Measurements from ENCODE around the gene NRF1. TPM values are rescaled to one million over a fixed set of nuclear protein-coding genes. Genes with fewer than 3 reads are reported as not detected.

The NRF1 gene
- total RNA-seq, 1 experiment from 2014 or later = 19.3 TPM

DNA sequence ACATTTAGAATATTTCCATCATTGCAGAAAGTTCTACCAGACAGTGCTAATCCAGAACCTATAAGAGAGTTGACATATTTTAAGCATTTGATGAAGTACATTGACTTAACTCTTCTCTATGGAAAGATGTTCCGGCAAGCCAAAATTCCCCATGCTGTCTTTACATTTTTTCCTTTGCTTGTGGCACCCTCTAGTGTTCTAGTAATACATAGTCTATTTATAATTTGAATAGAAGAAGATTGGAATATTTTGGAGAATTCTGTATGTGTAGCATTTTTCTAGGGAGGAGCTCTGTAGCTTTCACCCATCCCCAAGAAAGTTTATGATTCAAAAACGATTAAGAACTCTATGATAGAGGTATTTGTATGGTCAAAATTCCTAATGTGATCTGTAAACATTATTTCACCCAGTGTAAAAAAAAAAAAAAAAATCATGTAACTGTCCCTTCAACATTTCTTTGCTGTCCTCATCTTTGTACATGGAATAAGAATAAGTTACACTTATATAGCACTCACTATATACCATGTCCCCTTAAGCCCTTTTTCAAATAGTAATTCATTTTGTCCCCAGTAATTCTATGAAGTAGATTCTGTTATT, 33.2 kb downstream of the NRF1 start:
- Histone ChIP-seq H3K27ac (ENCODE audit: insufficient read length, low read depth, low read length) (no peak overlapping the region), H3K18ac (ENCODE audit: insufficient read length, low read depth, low read length) (no peak overlapping the region), H4K8ac (replicated peaks; ENCODE audit: insufficient read length, low read depth, low read length) (no peak overlapping the region), H2BK120ac (ENCODE audit: low read depth, low read length, poor library complexity, severe bottlenecking) (no peak overlapping the region), H2AFZ (ENCODE audit: low read length) (no peak overlapping the region), H2BK5ac (ENCODE audit: insufficient read length, low read length) (no peak overlapping the region), H2BK20ac (ENCODE audit: low read depth, low read length, poor library complexity, severe bottlenecking) (no peak overlapping the region), H3K4me2 (ENCODE audit: insufficient read depth, insufficient read length, low read length) (no peak overlapping the region), H2BK12ac (ENCODE audit: insufficient read length, low read depth, low read length) (no peak overlapping the region), H3K4me1 (ENCODE audit: insufficient read depth, low read length) (peaks cover 4% of the 10 kb centered on the region), H3K23me2 (ENCODE audit: insufficient read length, low read depth, low read length, poor library complexity, severe bottlenecking) (no peaks in the 10 kb centered on the region), H3K79me2 (ENCODE audit: insufficient read depth, low read length) (no peaks in the 10 kb centered on the region), H3T11ph (ENCODE audit: low read length) (no peak overlapping the region), H3K27me3 (ENCODE audit: insufficient read depth, low read length) (no peaks in the 10 kb centered on the region), H3K56ac (ENCODE audit: insufficient read length, low read depth, low read length) (no peak overlapping the region), H4K20me1 (ENCODE audit: control insufficient read depth, insufficient read depth, insufficient read length) (no peaks in the 10 kb centered on the region), H3K79me1 (ENCODE audit: insufficient read depth, low read depth, low read length, poor library complexity, severe bottlenecking) (peaks cover 1% of the 10 kb centered on the region), H4K91ac (ENCODE audit: insufficient read length, low read depth, low read length) (no peak overlapping the region), H2BK15ac (ENCODE audit: low read depth, low read length) (no peak overlapping the region), H3K9me3 (ENCODE audit: control insufficient read depth, low read depth, low read length) (no peaks in the 10 kb centered on the region), H3K4ac (ENCODE audit: low read depth, low read length) (no peak overlapping the region), H3K14ac (ENCODE audit: insufficient read depth, low read length) (no peak overlapping the region), H2AK5ac (ENCODE audit: insufficient read length, low read length) (no peak overlapping the region), H4K5ac (ENCODE audit: insufficient read length, low read depth, low read length) (no peak overlapping the region), H3K9ac (ENCODE audit: extremely low read depth, insufficient read length, low read length) (no peak overlapping the region), H3K23ac (ENCODE audit: insufficient read length, low read depth, low read length) (no peak overlapping the region)
- H3K36me3 Mint-ChIP-seq (ENCODE audit: insufficient read depth in 1 of 3, low read depth in 3 of 3) = peaks cover 3 to 11% (median 4%) of the 10 kb centered on the region in 3 experiments; a peak in 3 of 7 replicates
- peaks cover 32 to 37% of the 10 kb centered on the region in 2 experiments for H3K4me1 Mint-ChIP-seq
- peaks cover 4 to 5% of the 10 kb centered on the region in 2 experiments; a peak in 2 of 5 replicates for H3K9me3 Mint-ChIP-seq
- TF ChIP-seq, protein P1, sequence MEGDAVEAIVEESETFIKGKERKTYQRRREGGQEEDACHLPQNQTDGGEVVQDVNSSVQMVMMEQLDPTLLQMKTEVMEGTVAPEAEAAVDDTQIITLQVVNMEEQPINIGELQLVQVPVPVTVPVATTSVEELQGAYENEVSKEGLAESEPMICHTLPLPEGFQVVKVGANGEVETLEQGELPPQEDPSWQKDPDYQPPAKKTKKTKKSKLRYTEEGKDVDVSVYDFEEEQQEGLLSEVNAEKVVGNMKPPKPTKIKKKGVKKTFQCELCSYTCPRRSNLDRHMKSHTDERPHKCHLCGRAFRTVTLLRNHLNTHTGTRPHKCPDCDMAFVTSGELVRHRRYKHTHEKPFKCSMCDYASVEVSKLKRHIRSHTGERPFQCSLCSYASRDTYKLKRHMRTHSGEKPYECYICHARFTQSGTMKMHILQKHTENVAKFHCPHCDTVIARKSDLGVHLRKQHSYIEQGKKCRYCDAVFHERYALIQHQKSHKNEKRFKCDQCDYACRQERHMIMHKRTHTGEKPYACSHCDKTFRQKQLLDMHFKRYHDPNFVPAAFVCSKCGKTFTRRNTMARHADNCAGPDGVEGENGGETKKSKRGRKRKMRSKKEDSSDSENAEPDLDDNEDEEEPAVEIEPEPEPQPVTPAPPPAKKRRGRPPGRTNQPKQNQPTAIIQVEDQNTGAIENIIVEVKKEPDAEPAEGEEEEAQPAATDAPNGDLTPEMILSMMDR (conservative IDR thresholded peaks at IDR 0.05) = peak; percentile 52
- whole genome bisulfite sequencing (ENCODE audit: extremely low coverage, insufficient read length, low lambda C conversion rate) = no CpG with 5 or more reads among the region's 2 CpGs
- H3K4me3 Mint-ChIP-seq = no peak overlapping the region
- no peak overlapping the region for H3K27ac Mint-ChIP-seq
- H3K27me3 Mint-ChIP-seq (ENCODE audit: low read depth) = no peaks in the 10 kb centered on the region
- no peak for DNase-seq
